HG02870 (cell line): ENCODE measurements around the gene ENO1.

Experiments used
- ATAC-seq: cut with Tn5 transposase; IDR thresholded peaks from one replicate; pipeline ENCODE4 v1.9.1; 2021; ENCODE audit warnings: mild to moderate bottlenecking, moderate library complexity; ENCODE audit not compliant: unreplicated experiment

ENO1 gene

DNA sequence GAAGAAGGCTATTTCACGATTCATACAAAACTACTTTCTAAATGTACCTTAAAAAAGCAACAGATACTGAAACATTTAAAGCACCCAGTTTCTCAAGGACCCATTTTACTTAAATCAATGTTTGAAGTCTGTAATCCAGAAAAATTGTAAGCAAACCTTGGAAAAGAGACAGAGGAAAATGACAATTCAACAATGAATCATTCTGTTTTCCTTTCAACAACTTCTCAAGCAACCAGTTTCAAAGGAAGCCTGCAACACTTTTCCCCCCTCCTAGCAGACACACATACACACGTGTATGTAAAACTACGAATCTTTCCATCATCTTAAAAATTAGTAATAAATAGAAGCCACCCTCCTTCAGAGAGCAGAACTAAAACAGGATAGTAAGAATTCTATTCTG, 62.2 kb downstream of the ENO1 start:
- ATAC-seq, result no peak

DNA sequence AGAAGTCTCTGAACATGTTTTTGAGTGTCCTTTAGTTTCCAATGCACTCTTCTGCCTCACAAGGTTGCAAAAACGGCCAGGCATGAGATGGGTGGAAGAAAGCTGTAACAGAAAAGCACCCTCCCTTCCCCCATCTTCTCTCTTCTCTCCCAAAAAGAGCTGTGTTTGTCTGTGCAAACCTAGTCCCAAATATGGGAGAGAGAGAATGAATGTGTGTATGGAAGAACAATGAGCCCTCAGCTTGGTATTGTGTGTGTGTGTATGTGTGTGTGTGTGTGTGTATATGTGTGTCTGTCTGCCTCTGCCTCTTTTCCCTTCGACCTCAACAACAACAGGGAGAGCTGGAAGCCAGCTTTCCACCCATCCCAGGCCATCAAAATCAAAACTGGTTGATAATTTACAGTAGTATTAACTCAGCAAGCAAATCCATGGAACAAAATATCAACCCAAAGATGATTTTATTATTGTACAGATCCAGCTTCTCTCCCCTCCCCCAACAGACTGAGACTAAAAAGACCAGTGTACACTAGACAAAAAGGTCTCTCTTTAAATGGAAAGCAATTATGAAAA, 62.8 kb downstream of the ENO1 start:
- no peak for ATAC-seq

DNA sequence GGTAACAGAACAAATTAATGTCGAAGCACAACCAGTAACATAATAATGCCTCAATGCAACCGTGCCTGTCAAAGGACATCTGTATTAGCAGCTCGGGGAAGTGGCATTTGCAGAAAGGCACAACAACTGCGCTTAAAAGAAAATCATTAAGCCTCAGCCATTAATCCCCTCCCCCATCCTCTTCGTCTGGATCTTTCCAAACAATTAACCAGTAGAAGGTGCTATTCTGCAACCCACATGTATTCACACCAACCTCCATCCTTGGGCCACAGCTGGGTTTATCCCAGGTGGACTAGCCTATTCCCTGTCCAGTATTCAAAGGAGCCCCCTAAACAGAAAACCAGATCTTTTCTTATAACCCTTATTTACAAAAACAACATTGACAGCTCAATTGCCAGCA, 63.6 kb downstream of the ENO1 start:
- no peak for ATAC-seq

DNA sequence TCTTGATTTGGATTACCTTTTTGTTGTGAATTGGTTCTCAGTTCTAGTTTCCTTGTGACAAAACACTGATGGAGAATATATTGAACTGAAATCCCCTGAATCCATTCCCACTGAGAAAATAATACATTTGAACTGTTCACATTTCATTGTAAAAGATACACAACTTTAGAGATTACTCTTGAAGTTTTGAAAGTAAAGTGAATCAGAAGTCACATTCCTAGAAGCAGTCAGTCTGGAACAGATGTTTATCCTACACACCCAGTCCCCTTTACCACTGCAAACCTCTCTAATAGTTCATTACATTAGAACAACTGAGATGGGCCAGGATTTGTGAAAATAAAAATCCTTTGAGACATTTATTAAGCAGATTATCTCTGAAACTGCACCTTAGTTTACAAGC, 64.5 kb downstream of the ENO1 start:
- ATAC-seq, result no peak

DNA sequence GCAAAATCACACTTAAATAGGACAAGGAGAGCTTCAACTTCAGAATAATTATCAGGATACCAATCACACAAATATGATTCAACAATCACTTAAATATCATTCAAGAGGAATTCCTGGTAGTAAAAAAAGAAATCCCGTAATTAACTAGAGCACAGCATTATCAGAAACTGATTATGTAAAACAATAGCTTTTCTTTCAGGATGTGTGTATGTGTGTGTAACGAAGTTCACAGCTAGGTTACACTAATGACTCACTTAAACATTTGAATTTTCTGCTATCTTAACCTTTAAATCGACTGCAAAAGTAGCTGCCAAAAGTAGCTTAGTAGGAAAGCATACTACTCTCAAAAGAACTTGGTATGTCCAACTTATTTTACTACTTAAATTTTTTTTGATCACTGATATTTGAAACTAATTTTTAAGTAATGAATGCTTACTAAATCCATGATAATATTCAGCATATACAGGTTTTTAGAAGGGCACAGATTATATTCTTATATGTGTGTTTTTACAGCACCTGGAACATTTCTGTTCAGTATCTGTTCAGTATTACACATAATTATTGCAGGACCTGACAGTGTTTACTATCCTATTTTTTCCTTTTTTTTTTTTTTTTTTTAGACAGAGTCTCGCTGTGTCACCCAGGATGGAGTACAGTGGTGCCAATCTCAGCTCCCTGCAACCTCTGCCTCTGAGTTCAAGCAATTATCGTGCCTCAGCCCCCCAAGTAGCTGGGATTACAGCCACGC, 65.3 kb downstream of the ENO1 start:
- ATAC-seq, result no peak

DNA sequence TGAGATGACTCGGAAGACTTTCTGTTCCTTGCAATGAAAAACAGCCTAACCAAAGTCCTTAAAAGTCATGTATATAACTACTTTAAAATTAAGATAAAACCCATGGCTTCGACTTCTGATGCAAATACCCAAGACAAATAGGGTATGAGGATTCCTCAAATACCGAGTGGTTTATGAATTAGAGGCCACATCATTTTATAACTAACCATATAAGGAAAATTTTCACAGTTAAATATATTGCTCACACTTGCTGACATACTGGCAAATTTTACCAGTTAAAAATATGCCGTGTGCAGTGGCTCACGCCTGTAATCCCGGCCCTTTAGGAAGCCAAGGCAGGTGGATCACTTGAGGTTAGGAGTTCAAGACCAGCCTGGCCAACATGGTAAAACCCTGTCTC, 66.4 kb downstream of the ENO1 start:
- ATAC-seq, result no peak
